ENCODE results near the gene ZBTB8A.
A peak's percentile ranks its signal among the peaks of the same experiment; 100 is the strongest.
"Not testable (repeated sequence)": the region's sequence is repeated elsewhere in the genome, so short reads cannot be mapped to it uniquely, and the experiment has no call there.

The ZBTB8A gene

DNA sequence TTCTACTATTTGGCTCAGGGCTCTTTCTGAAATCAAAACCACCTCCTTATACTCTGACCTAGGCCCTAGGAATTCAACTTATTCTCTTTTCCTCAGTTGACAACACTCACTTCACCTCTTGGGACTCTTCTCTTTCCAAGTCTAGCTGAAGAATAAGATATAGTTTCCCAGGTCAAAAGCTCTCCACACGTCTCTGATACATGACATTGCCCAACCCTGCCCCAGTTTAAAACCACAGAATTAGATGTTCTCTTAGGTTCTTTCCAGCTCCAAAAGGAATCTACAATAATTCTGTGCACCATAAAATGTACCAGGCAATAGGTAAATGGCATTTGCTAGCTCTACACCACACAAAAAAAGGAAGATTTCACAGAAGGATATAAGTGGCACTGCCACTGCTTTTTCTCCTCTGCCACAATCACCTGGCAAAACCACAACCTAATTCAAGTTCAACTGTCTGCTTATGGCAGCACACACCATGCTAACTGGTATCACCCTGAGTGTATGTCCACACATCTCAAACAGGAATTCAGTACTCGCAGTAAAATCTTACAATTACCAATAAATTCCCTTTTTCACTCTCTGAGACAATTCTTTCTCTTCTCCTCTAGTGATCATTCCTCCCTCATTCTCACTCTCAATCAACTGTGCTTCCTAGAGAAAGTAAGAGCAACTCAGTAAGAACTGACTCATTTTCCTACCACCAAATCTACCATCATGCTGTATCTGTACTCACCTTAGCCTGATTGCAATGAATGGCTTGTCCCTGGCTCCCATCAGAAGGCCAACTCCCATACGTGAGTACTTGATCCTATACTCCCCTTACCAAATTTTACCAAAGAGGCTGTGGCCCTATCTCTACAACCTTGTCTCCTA lies 83.8 kb downstream of the ZBTB8A start:
- no peak for DNase-seq

DNA sequence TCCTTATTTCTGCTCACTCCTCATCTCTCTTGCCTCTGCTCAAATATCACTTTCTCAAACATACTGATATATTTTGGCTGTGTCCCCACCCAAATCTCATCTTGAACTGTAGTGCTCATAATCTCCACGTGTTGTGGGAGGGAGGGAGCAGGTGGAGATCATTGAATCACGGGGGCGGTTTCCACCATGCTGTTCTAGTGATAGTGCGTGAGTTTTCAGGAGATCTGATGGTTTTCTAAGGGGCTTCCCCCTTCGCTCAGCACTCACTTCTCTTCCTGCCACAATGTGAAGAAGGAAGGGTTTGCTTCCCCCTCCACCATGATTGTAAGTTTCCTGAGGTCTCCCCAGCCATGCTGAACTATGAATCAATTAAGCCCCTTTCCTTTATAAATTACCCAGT lies 84.5 kb downstream of the ZBTB8A start:
- DNase-seq = no peak

DNA sequence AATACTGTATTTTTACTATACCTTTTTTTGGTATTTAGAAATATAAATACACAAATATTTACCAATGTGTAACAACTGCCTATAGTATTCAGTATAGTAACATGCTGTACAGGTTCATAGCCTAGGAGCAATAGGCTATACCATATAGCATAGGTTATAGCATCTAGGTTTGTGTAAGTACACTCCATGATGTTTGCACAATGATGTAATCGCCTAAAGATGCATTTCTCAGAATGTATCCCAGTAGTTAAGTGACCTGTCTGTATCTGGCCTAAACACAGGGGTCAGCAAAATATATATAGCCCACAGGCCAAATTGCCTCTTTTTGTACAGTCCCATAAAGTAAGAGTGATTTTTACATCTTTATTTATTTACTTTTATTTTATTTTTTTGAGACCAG lies 86.9 kb downstream of the ZBTB8A start:
- no peak for DNase-seq

DNA sequence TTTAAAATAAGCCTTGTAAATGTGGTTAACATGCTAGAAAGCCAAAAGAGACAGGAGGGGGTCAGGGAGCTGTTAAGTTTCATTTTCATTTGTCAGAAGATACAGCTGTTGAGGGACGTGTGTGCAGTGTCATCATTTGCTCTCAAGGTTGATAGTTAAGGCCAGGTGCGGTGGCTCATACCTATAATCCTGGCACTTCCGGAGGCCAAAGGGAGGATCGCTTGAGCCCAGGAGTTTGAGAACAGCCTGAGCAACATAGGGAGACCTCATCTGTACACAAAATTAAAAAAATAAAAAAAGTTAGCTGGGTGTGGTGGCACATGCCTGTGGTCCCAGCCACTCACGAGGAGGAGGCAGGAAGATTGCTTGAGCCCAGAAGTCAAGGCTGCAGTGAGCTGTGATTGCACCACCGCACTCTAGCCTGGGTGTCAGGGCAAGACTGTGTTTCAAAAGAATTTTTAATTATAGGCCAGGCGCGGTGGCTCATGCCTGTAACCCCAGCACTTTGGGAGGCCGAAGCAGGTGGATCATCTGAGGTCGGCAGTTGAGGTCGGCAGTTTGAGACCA lies 88.5 kb downstream of the ZBTB8A start:
- no peak for DNase-seq

DNA sequence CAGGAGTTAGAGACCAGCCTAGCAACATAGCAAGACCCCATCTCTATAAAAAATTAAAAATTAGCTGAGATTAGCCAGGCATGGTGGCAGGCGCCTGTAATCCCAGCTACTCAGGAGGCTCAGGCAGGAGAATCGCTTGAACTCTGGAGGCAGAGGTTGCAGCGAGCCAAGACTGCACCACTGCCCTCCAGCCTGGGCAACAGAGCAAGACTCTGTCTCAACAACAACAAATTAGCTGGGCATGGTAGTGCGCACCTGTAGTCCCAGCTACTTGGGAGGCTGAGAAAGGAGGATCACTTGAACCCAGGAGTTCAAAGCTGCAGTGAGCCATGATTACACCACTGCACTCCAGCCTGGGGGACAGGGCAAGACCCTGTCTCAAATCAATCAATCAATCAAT lies 90.9 kb downstream of the ZBTB8A start:
- DNase-seq = not testable (repeated sequence)

DNA sequence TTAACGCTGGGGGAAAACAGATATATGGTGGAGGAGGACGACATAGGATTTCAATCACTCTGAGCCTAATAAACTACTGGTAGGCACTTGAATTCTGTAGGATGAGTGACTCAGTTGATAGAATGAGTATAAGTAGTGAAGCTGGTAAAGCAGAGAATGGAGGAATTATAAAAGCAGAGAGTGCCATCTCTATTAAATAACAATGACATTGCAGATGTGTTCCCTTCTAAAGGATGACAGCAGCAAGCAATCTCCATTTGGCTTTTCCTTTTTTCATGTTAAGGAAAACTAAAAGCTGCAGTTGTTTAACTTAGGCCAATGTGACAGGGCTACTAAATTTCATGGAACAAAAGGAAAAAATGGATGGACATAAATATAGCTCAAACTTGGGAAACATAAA lies 93.6 kb downstream of the ZBTB8A start:
- DNase-seq = no peak

DNA sequence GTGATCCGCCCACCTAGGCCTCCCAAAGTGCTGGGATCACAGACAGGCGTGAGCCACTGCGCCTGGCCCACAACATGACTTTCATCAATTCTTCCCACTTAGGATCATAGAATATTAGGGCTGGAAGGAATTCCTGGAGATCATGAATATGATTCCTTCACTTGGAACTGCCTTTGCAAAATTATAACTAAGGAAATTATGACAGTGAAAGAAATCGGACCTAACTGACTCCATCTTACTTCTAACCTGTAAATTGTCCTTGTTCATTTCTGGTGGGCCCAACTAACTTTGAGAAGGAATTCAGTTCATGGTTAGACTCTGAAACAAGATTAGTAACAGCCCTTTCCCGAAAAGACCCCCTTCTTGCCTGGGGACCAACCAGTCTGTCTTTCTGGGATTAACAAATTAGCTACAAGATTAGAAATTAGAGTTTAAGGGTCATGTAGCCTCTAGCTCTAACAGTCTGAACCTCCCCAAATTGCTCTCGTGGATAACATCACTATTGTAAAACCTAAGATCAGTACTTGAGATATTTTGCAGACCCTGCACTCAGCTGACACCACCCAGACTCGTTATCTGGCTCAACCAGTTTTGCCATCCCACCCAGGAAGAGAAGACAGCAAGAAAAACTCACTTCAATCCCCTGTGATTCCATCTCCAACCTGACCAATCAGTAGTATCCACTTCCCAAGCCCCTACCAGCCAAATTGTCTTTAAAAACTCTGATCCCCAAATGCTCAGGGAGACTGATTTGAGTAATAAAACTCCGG lies 96.5 kb downstream of the ZBTB8A start:
- DNase-seq = no peak

DNA sequence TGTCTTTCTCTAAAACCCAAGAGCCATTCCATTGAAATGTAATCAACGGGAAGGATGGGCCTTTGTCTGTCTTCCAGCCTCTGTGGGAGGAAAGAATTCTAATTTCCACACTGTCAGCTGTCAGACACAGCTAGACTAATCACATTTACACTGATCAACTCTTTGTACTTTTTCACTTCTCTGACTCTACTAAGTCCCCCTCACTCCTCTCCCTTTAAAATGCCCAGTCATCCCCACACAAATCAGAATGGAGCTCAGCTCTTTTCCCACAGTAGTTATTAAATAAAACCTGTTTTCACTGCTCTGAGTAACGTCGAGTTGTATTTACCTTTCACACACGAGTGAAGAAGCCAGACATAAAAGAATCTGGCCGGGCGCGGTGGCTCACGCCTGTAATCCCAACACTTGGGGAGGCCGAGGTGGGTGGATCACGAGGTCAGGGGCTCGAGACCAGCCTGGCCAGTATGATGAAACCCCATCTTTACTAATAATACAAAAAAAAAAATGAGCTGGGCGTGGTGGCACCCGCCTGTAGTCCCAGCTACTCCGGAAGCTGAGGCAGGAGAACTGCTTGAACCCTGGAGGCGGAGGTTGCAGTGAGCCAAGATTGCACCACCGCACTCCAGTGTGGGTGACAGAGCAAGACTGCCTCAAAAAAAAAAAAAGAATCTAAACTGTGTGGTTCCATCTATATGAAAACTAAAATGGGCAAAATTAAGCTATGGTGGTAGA lies 97.9 kb downstream of the ZBTB8A start:
- no peak for DNase-seq

DNA sequence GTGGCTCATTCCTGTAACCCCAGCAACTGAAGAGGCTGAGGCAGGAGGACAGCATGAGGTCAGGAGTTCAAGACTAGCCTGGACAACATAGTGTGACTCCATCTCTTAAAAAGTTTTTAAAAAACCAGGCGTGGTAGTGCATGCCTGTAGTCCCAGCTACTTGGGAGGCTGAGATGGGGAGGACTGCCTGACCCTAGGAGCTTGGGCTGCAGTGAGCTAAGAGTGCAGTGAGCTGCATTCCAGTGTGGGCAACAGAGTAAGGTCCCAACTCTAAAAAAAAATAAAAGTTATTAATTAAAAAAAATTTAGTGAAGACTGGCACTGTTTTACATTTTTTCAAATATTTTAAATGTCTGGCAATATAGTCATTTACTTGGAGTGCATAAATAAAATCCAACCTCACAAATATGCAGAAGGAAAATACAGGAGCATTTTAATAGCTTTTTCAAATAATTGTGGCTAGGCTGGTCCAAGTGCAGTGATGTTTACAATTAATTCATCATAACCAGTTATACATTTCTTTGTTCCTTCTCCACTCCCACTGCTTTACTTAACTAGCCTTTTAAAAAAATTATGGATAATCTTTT lies 100.4 kb downstream of the ZBTB8A start:
- DNase-seq = no peak

DNA sequence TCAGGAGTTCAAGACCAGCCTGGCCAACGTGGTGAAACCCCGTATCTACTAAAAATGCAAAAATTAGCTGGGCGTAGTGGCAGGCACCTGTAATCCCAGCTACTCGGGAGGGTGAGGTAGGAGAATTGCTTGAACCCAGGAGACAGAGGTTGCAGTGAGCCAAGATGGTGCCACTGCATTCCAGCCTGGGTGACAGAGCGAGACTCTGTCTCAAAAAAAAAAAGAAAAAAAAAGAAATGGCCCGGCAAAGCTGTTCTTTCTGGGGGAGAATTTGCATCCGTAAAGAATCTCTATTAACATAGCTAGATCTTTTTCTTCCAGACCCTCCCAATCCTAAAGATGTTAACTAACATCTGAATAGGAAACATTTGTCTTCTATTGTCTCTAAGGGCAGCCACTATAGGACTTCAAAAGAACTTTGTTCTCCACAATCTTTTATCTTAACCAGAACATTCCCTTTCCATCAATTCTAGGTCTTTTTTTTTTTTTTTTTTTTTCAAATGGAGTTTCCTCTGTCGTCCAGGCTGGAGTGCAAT lies 103.1 kb downstream of the ZBTB8A start:
- DNase-seq = not testable (repeated sequence)

DNA sequence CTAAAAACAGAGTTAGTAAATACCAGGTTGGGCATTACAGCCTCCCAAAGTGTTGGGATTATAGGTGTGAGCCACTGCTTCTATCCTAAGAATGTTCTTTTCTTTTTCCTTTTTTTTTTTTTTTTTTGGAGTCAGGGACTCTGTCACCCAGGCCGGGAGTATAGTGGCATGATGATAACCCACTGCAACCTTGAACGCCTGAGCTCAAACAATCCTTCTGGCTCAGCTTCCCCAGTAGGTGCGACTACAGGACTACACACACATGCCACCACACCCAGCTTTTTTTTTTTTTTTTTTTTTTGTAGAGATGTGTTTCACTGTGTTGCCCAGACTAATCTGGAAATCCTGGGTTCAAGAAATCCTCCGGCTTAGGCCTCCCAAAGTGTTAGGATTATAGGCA lies 105.2 kb downstream of the ZBTB8A start:
- no peak for DNase-seq

DNA sequence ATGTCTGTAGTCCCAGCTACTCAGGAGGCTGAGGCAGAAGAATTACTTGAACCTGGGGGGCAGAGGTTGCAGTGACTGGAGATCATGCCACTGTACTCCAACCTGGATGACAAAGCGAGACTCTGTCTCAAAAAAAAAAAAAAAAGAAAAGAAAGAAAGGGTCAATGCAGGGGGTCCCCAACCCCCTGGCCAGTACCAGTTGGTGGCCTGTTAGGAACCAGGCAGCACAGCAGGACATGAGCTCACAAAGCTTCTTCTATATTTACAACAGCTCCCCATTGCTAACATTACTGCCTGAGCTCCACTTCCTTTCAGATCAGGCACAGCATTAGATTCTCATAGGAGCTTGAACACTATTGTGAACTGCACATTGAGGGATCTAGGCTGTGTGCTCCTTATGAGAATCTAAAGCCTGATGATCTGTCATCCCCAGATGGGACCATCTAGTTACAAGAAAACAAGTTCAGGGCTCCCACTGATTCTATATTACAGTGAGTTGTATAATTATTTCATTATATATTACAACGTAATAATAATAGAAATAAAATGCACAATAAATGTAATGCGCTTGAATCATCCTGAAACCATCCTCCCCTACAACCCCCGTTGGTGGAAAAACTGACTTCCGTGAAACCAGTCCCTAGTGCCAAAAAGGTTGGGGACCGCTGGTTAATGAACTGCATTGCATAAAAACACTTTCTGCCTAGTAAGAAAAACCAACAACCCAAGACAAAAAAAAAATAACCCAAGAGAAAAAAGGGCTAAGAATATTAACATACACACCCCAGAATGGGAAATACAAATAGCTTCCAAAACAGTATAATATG lies 108.3 kb downstream of the ZBTB8A start:
- DNase-seq = no peak

DNA sequence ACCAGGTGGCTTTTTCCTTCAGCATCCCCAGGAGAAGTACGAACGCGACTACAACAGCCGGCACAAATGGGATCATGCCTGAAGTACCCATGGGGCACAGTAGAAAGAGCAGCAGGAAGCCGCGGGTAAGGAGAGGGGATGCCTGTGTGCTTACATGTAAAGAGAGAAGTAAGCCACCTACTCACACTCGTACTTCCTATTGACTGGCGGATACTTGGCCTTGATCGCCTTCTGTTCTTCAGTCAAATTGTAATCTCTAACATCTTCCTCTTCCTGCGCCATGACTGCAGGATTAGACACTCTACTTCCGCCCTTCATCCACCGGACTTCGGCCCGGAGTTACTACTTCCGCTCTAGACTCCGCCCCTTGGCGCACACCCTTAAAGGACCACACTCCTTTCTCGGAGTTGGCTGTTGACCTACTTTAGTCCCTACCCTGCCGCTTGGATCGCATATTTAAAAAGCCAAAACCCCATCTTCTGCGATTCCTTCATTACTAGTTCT lies 111.1 kb downstream of the ZBTB8A start, which contains the start of gene ZBTB8OS:
Gene ZBTB8OS, minus strand, starts transcription at position 303 of the 504 bp plus-strand sequence. Its CDS starts 21 bp downstream, at position 282.
- peak; percentile 99 for DNase-seq

DNA sequence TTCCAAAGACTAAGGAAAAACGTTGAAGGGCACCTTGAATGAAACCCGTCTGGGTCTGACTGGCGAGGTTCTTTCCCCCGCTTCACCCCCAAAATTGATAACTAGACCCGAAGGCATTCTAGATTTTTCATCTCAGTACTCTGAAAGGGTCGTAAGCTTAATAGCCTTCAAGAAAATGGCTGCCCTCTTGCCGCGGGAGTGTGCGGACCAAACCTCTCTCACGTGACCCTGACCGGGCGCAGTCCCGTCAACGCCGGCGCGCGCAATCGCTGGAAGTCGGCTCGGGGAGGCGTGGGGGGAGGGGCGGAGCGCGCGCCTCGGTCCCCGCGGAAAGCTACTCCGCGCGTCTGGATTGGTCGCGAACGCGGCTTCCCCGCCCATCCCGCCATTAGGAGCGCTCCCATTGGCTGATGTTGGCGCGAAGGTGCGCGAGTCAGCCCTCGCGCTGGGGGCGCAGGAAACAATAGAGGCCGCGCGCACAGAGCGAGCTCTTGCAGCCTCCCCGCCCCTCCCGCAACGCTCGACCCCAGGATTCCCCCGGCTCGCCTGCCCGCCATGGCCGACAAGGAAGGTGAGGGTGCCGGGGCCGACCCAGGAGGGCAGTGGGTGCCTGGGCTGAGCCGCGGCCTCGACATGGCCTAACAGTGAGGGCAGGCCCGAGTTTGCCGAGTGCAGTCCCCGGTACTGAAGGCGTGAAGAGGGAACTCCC lies 111.7 kb downstream of the ZBTB8A start, which contains the start of gene RBBP4:
Gene RBBP4, plus strand, starts transcription at position 457 of the 709 bp plus-strand sequence. Its CDS starts 99 bp downstream, at position 556.
- peak; percentile 99 for DNase-seq

DNA sequence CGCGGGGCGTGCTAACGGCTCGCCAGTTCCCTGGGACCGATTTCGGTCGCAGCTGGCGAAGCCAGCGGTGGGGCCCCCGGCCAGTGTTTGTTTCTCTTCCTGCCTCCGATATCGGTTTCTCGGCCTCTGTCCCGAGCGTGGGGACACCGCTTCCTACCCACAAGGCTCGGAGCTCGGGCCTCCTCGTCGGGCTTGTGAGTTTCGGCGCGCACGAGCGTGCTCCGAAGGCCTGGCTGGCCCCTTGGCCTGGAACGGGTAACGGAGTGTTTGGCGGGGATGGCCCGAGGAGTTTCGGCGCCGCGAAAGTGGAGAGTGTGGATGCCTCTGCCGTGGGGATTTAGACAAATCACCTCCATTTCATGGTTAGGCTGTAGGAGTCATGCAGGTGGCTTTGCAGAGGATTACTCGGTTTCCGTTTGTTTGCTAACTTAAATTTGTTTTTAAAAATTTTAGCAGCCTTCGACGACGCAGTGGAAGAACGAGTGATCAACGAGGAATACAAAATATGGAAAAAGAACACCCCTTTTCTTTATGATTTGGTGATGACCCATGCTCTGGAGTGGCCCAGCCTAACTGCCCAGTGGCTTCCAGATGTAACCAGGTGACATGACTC lies 112.3 kb downstream of the ZBTB8A start:
- no peak for DNase-seq

DNA sequence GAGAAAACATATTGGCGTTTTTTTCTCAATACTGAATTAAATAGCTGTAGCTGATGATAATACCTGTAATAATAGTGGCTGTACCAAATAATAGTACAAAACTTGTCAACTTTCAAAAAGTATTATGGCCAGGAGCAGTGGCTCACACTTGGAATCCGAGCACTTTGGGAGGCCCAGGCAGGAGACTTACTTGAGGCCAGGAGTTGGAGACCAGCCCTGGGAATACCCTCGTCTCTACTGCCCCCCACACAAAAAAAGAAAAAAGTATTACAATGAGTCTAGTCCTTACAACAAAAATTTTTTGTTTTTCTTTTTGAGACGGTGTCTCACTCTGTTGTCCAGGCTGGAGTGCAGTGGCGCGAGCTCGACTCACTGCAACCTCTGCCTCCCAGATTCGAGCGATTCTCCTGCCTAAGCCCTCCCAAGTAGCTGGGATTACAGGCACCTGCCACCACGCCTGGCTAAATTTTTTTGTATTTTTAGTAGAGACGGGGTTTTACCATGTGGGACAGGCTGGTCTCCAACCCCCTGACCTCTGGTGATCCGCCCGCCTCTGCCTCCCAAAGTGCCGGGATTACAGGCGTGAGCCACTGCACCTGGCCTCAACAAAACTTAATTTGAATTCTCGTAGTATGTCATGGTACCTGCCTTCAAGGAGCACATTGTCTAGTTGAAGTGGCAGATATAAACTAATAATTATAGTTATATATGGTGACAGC lies 113.2 kb downstream of the ZBTB8A start:
- no peak for DNase-seq

Data from NCI-H1092 treated with DMSO at 0.1 percent for 48 hours (cell line).